GM23338 (cell line): ENCODE results near the gene FAM120AOS.

ENCODE experiments used
- CREB1 ChIP-seq: fragments of 250-450 bp; sonication (Bioruptor Pico); IDR thresholded peaks from 2 replicates; pipeline ENCODE4 v1.5.0; 2020; ENCODE audit warnings: low read depth, mild to moderate bottlenecking, moderate library complexity
- EZH2 ChIP-seq: fragments of 200-600 bp; sonication (generic); IDR thresholded peaks from one replicate; pipeline ENCODE4 v1.8.0; 2017; ENCODE audit warnings: antibody characterized with exemption, mild to moderate bottlenecking, low read depth; ENCODE audit not compliant: unreplicated experiment
- EZH2phosphoT487 ChIP-seq: fragments of 200-600 bp; sonication (generic); IDR thresholded peaks from one replicate; pipeline ENCODE4 v1.8.1; 2018; ENCODE audit warnings: antibody characterized with exemption; ENCODE audit not compliant: unreplicated experiment
- JUNB ChIP-seq: IDR thresholded peaks from one replicate; pipeline ENCODE4 v1.6.1; 2016; ENCODE audit warnings: antibody characterized with exemption; ENCODE audit not compliant: unreplicated experiment
- NANOG ChIP-seq: IDR thresholded peaks from 2 replicates; pipeline ENCODE4 v1.6.1; 2016; ENCODE audit warnings: antibody characterized with exemption, borderline replicate concordance
- POLR2AphosphoS5 ChIP-seq: IDR thresholded peaks from 2 replicates; pipeline ENCODE4 v1.6.1; 2016; ENCODE audit warnings: antibody characterized with exemption, low read depth
- REST ChIP-seq: IDR thresholded peaks from one replicate; pipeline ENCODE4 v1.6.1; 2018; ENCODE audit warnings: antibody characterized with exemption; ENCODE audit not compliant: unreplicated experiment
- ZNF114 ChIP-seq: fragments of 250-450 bp; sonication (Bioruptor Pico); IDR thresholded peaks from 2 replicates; pipeline ENCODE4 v1.5.0; 2020; ENCODE audit warnings: mild to moderate bottlenecking, moderate library complexity
- ZNF331 ChIP-seq: fragments of 250-450 bp; sonication (Bioruptor Pico); IDR thresholded peaks from 2 replicates; pipeline ENCODE4 v1.5.0; 2020; ENCODE audit warnings: low read depth, mild to moderate bottlenecking, moderate library complexity
- TF ChIP-seq, protein P1 (sequence below), 2 experiments: fragments of 200-600 bp in 1 of 2; sonication (generic) in 1 of 2; conservative IDR thresholded peaks; 2 replicates each; pipeline versions ENCODE4 v1.5.1 to v1.6.1; 2016 to 2017; ENCODE audit warnings: antibody characterized with exemption in 2 of 2, low read depth in 2 of 2, mild to moderate bottlenecking in 2 of 2, moderate library complexity in 1 of 2
- TF ChIP-seq, protein P2 (sequence below): IDR thresholded peaks from 2 replicates; pipeline ENCODE4 v1.6.1; 2016; ENCODE audit warnings: antibody characterized with exemption

DNA sequence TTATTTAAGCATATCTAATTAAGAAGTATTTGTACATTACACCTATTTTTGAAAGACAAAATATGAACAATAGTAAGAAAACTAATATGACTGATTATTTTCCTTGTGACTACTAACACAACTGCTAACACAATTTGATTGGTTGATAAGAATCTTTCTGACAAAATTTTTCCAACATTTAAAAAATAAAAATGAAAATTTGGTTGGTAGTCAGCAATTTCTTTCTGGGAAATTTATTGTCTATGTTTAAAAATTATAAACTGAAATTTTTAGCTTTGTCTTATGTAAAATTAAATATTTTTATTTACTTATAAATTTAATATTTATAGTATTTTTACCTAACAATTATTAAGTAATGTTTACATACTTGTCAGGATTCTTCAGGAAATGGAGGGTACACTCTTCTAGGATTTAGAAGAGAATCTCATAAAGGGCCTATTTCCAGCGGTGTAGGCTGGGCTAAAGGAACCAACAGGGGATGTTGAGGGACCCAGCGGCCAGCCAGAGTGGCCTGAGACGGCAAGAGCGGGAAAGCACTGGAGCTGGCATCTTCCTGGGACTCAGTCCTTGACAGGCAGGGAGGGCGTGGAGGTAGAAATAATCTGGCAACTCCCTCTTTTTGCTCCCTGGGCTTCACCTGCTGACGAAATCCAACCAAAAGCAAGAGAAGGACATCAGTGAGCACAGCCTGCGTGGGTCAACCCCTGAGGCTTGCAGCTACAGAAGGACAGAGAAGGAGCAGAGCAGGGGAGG is 16.6 kb downstream of the FAM120AOS start:
- TF ChIP-seq, protein P1, sequence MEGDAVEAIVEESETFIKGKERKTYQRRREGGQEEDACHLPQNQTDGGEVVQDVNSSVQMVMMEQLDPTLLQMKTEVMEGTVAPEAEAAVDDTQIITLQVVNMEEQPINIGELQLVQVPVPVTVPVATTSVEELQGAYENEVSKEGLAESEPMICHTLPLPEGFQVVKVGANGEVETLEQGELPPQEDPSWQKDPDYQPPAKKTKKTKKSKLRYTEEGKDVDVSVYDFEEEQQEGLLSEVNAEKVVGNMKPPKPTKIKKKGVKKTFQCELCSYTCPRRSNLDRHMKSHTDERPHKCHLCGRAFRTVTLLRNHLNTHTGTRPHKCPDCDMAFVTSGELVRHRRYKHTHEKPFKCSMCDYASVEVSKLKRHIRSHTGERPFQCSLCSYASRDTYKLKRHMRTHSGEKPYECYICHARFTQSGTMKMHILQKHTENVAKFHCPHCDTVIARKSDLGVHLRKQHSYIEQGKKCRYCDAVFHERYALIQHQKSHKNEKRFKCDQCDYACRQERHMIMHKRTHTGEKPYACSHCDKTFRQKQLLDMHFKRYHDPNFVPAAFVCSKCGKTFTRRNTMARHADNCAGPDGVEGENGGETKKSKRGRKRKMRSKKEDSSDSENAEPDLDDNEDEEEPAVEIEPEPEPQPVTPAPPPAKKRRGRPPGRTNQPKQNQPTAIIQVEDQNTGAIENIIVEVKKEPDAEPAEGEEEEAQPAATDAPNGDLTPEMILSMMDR (conservative IDR thresholded peaks at IDR 0.05; ENCODE audit: low read depth in 2 of 2), result no peak
- TF ChIP-seq POLR2AphosphoS5 (no peak), EZH2 (no peak), REST (no peak), CREB1 (CRISPR knock-in tag) (no peak), ZNF114 (CRISPR knock-in tag) (no peak), EZH2phosphoT487 (no peak), JUNB (no peak), NANOG (no peak), ZNF331 (no peak)
- TF ChIP-seq, protein P2, sequence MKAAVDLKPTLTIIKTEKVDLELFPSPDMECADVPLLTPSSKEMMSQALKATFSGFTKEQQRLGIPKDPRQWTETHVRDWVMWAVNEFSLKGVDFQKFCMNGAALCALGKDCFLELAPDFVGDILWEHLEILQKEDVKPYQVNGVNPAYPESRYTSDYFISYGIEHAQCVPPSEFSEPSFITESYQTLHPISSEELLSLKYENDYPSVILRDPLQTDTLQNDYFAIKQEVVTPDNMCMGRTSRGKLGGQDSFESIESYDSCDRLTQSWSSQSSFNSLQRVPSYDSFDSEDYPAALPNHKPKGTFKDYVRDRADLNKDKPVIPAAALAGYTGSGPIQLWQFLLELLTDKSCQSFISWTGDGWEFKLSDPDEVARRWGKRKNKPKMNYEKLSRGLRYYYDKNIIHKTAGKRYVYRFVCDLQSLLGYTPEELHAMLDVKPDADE, result no peak
